Renal pelvis (tissue), 4 donors: ENCODE measurements around the gene TAS2R38. TPM values are rescaled to one million over a fixed set of nuclear protein-coding genes. Genes with fewer than 3 reads are reported as not detected.

Experiments used
- DNase-seq: peaks from one replicate; pipeline ENCODE4 v3.0.0-alpha.2; 2013
- polyA plus RNA-seq, 3 donors: library from polyadenylated mRNA; unstranded; fragments of 120-200 nt; gene quantifications; one replicate each; pipeline ENCODE4 v1.2.1, GENCODE V29; 2013; ENCODE audit not compliant: insufficient read length in 3 of 3

Gene TAS2R38
- polyA plus RNA-seq, 3 donors = not detected

- DNase-seq = no peak
These were observed 3.1 kb upstream of the TAS2R38 start for GRCh38 chr7:141976524-141977245.

- DNase-seq = peak; percentile 69
These were observed 2.4 kb upstream of the TAS2R38 start for GRCh38 chr7:141975806-141976523.

DNA sequence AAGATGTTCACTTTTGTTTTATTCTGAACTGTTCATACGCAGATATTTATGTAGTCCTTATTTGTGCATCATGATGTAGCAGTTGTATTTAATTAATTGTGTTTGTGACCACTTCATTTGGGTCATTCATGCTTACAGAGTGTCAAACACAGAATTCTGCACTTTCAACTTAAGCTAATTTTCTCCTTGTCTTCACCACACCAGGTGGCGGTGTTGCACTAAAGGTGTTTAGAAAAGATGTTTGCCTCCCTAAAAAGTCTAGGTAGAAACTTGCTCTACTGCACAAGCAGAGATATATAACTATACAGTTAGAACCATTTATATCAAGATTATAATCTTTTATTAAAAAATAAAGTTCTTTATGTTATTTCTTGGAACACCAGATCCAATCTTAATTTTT, 1.3 kb upstream of the TAS2R38 start:
- no peak for DNase-seq

- DNase-seq = no peak
These were observed 12.7 kb downstream of the TAS2R38 start for GRCh38 chr7:141960687-141961422.

DNA sequence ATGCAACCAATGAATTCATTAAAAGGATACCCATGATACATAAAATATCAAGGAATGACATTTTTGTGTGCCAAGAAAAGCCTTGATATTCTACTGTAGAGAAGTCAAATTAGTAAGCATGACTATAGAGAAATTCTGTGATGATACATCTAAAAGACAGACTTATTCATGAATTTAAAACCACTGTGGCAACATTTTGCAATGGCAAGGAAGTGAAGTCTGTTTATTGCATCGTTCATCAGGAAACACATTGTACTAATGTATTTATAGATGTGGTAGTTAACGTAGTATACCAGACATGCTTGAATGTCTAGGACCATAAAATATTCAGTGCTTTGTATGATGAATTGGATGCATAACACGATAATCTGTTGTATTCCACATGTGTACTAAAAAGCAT, 17.5 kb downstream of the TAS2R38 start:
- DNase-seq = no peak

GRCh38 chr7:141954334-141954733, 19.2 kb downstream of the TAS2R38 start:
- DNase-seq = no peak

DNA sequence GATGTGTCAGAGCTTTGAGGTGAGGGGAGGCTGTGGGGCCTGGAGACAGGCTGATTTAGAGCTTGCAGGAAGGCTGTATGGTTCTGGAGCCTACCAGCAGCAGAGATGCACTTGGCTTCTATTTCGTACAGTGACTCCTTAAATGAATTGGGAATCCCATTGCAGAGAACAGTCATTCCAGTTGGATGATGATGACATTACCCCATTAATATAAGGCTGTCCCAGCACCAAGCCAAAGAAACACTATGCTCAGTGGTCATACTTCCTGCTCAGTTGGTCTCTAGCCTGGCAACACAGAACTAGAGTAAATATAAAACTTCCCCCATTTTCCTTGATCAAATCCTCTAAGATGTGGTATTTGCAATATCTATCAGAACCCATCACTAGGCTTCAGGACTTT, 21.1 kb downstream of the TAS2R38 start:
- DNase-seq = no peak

GRCh38 chr7:141950806-141951205, 22.8 kb downstream of the TAS2R38 start:
- no peak for DNase-seq

GRCh38 chr7:141949911-141950310, 23.7 kb downstream of the TAS2R38 start:
- DNase-seq = no peak

GRCh38 chr7:141949451-141949850, 24.1 kb downstream of the TAS2R38 start:
- no peak for DNase-seq

- no peak for DNase-seq
These were observed 24.6 kb downstream of the TAS2R38 start for GRCh38 chr7:141949021-141949420.

DNA sequence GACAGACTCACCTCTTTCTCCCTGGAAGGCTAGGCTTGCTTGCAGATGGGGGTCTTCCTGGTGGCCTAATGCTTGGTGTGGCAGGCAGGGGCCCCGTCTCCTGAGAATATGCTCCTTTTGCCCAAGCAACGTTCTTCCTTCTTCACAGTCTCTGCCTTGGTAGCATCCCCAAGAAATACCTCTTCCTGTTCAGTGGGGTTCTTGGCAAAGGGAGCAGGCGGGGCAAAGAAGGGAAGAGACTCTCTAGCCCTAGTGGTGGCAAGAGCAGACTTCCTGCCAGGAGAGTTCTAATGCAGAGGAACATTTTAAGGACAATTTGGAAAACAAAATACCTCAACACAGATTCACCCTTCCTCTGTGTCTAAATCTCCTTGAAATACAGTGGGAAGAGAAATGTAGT, 26.8 kb downstream of the TAS2R38 start, which contains the start of gene CLEC5A:
Gene CLEC5A, minus strand, starts transcription at position 179 of the 400 bp plus-strand sequence. CDS start 682 bp downstream, outside the sequence.
- DNase-seq = no peak

- no peak for DNase-seq
These were observed 28.2 kb downstream of the TAS2R38 start for GRCh38 chr7:141945356-141945755.

GRCh38 chr7:141944811-141945210, 28.8 kb downstream of the TAS2R38 start:
- DNase-seq = no peak

DNA sequence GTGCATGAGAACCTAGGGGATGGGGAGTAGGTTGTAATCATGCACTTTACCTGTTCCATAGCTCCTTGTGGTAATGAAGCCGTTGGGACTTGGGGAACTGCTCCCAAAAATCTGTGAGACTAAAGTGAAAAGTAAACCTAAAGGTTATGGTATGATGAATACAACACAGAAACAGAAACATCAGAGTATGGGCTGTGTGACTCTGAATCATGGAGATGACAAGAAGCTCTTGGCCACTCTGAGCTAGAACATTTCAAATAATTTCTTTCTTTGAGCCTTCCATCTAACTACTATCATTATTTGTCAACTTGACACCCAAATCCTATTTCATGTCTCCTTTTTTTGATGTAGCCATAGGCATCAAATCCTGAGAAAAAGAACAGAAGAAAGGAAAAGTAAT, 29.7 kb downstream of the TAS2R38 start:
- DNase-seq = no peak

DNA sequence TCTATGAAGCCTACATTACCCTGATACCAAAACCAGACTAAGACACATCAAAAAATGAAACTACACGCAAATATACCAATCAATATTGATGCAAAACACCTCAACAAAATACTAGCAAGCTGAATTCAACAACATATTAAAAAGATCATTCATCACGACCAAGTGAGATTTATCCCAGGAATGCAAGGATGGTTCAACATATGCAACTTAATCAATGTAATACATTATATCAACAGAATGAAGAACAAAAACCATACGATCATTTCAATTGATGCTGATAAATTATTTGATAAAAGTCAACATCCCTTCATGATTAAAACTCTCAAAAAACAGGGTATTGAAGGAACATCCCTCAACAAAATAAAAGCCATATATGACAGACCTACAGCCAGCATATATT, 32.5 kb downstream of the TAS2R38 start:
- DNase-seq = no peak

- no peak for DNase-seq
These were observed 43.4 kb downstream of the TAS2R38 start for GRCh38 chr7:141930211-141930610.

- no peak for DNase-seq
These were observed 44.8 kb downstream of the TAS2R38 start for GRCh38 chr7:141928845-141929195.

DNA sequence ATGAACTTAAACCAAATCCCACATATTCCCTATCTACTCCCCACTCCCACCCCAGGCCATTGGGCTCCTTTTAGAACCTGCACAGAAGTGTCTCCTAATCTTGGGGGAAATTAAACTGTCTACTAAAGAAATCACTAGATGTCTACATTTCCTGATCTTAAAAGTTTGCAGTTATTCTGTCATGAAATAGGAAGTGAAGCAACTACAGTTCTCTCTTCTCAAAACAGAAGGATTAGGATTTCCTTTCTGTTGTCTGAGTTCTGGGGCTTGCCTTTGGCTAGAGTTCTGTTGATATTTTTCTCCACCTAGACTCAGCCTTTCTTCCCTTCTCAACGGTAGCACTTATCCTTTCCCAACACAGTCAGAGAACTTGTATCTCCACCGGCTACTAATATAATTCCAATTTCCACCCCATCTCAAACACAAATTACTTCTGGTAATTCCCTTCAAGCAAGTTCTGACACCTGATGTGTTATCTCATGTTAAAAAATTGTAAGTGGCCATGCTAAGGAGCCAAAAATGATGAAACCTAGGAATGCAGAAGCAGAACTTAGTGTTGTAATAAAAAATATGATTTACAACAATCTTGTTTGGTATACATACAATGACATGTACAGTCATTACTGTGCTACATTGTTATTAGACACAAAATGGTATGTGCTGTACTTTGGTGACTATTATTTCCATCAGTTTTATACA, 45.3 kb downstream of the TAS2R38 start:
- DNase-seq = no peak
